GM13977 (cell line): Measurements from ENCODE around the gene FEZF1.
"Not testable (repeated sequence)": the region's sequence is repeated elsewhere in the genome, so short reads cannot be mapped to it uniquely, and the experiment has no call there.

Experiments used
- DNase-seq: peaks from one replicate; pipeline ENCODE4 v3.0.0; 2012; ENCODE audit warnings: low spot score
- in situ Hi-C: fragments of 300-500 bp; cut with MboI; formaldehyde crosslinking; loops from one replicate; pipeline ENCODE4 v1.12.0; 2022; ENCODE audit warnings: low sequenced_read_pairs, low pct_unique_long_range_greater_than_20kb, mixed read lengths, inconsistent platforms; ENCODE audit not compliant: unreplicated experiment
- TF ChIP-seq, protein P1 (sequence below): IDR thresholded peaks from 2 replicates; pipeline ENCODE4 v1.5.1; 2012; ENCODE audit warnings: mild to moderate bottlenecking, control low read depth; ENCODE audit not compliant: insufficient read depth; ENCODE audit errors: extremely low read depth, missing control alignments

Gene FEZF1

GRCh38 chr7:122298131-122298530 is 6.4 kb downstream of the FEZF1 start:
- TF ChIP-seq, protein P1, sequence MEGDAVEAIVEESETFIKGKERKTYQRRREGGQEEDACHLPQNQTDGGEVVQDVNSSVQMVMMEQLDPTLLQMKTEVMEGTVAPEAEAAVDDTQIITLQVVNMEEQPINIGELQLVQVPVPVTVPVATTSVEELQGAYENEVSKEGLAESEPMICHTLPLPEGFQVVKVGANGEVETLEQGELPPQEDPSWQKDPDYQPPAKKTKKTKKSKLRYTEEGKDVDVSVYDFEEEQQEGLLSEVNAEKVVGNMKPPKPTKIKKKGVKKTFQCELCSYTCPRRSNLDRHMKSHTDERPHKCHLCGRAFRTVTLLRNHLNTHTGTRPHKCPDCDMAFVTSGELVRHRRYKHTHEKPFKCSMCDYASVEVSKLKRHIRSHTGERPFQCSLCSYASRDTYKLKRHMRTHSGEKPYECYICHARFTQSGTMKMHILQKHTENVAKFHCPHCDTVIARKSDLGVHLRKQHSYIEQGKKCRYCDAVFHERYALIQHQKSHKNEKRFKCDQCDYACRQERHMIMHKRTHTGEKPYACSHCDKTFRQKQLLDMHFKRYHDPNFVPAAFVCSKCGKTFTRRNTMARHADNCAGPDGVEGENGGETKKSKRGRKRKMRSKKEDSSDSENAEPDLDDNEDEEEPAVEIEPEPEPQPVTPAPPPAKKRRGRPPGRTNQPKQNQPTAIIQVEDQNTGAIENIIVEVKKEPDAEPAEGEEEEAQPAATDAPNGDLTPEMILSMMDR, result no peak
- in situ Hi-C loops, result no loop called here
- DNase-seq, result no peak

DNA sequence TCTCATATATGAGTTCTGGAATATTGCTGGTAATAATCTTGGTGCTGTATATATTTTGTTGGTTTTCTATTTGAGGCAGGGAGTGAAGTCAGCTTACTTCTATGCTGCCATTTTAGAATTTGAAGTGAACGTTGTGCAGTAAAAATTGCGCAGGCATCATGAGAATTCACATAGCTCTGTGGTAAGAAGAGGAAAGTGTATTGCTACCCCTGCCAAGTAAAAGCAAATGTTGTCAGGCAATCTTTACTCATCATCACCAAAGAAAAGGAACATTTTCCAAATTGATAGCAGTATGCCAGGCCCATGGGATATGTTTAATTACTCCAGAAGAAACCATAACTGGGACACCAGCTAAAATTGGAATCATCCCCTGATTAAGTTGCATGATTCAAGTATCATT is 13.4 kb downstream of the FEZF1 start:
- DNase-seq, result no peak

GRCh38 chr7:122290476-122290875 is 14.1 kb downstream of the FEZF1 start:
- DNase-seq, result no peak
- in situ Hi-C loops, result no loop called here
- TF ChIP-seq, protein P1, result no peak

More for the DNA sequence above, 13.4 kb downstream of the FEZF1 start:
- TF ChIP-seq, protein P1, result no peak
- in situ Hi-C loops, result no loop called here

DNA sequence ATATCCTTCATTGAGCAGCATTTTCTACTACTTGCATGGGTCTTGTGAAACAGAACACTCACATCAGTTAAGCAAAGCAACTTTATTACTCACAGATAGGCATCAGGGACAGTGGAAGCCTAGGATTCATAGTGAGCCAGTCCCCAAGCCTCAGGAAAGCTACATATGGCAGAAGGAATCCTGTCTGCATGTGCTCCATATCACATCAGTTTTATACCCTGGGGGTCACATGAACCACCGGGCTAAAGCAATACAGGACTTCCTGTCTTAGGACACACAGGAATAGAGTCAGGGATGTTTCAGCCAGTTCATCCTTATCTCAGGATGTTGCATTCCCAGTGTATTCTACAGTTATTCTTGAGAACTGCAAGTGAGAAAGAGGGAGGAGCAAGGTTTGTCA is 15.1 kb downstream of the FEZF1 start:
- TF ChIP-seq, protein P1, result no peak
- in situ Hi-C loops, result no loop called here
- DNase-seq, result no peak

- DNase-seq, in situ Hi-C loops: not testable (repeated sequence)
Measured at GRCh38 chr7:122284608-122285007, 19.9 kb downstream of the FEZF1 start.

GRCh38 chr7:122273117-122273516 is 31.4 kb downstream of the FEZF1 start:
- in situ Hi-C loops, result no loop called here
- TF ChIP-seq, protein P1, result no peak
- DNase-seq, result no peak

DNA sequence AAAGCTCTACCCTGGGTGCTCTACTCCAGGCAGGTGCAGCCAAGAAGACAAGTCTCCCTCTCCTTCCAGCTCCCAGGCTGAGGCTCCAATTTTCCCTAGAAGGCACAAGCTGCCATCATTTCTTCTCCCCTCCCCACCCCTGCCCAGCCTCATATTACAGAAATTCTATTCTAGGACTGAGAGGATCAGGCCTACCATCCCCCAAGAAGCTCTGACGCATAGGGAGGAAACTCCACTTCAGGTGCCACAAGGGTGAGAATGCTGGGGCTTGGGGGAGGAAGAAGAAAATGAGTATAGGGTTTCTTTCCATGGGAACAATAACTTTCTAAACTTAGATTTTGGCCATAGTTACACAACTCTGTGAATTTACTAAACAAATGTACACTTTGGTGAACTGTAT is 35.3 kb downstream of the FEZF1 start:
- DNase-seq, result no peak
- in situ Hi-C loops, result no loop called here
- TF ChIP-seq, protein P1, result no peak
